ENCODE results near the gene RABL3. TPM values are rescaled to one million over a fixed set of nuclear protein-coding genes. Genes with fewer than 3 reads are reported as not detected.
"Not testable (repeated sequence)": the region's sequence is repeated elsewhere in the genome, so short reads cannot be mapped to it uniquely, and the experiment has no call there.

Gene RABL3
- total RNA-seq, 2 donors from 2014 or later = 24.5 to 53.4 TPM

DNA sequence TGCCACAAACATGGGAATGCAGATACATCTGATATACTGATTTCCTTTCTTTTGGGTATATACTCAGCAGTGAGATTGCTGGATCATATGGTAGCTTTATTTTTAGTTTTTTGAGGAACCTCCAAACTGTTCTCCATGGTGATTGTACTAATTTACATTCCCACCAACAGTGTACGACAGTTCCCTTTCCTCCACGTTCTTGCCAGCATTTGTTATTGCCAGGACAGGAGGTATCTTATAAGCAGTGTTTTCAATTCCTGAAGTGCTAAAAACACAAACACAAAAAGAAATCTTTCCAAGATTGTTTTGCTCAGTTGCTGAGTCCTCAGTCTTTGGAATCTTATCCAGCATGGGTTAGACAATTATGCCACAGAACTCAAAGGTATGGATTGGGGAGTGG lies 13.7 kb upstream of the RABL3 start:
- DNase-seq (ENCODE audit: low spot score in 2 of 2) = no peak
- peaks cover 0 to 4% of the 10 kb centered on the region in 2 donors for H3K9me3 Mint-ChIP-seq
- H3K36me3 Mint-ChIP-seq = peaks cover 11 to 66% of the 10 kb centered on the region in 2 donors
- H3K27ac Mint-ChIP-seq = no peak overlapping the region
- no peak for ATAC-seq

DNA sequence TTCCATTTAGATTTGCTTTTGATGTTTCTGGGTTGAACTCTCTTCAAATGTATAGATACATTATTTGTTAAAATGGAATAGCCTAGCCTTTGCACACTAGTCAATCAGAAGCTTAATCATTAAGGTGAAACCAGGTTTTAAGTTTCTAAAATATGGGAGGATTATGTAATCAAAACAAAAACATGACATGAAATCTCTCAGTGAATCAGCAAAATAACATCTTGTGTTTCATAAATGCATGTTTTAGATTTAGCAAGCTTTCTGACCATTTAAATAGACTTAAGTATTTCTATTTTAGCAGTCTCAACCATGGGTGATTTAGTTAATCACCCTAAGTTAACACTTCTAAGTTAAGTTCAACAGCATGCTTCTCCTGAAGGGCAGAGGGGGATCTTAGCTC lies 11.5 kb upstream of the RABL3 start:
- peaks cover 0 to 4% of the 10 kb centered on the region in 2 donors for H3K9me3 Mint-ChIP-seq
- ATAC-seq = no peak

DNA sequence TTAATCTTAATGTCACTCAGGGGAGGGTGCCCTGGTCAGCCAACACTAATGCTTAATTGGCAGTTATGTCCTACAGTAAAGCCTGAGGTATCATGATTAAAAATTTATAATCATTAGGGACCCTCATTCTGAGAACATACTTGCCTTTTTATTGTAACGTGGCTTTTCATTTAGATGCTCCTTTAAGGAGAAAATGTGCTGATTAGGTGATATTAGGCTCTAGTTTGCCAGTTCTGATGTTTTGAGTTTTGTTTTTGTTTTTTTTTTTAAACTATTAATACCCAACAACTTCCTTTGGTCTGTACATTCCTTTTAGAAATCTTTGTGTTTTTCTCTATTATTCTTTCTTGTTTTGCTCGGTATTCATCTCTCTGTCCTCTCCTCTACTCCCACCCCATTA lies 10.5 kb upstream of the RABL3 start:
- Mint-ChIP-seq H3K27ac (no peak overlapping the region), H3K9me3 (peaks cover 0 to 4% of the 10 kb centered on the region in 2 donors), H3K36me3 (peaks cover 16 to 61% of the 10 kb centered on the region in 2 donors)
- ATAC-seq (no peak), DNase-seq (ENCODE audit: low spot score in 2 of 2) (no peak)

More for the DNA sequence above, 11.5 kb upstream of the RABL3 start:
- H3K27ac Mint-ChIP-seq = no peak overlapping the region
- H3K36me3 Mint-ChIP-seq = peaks cover 16 to 65% of the 10 kb centered on the region in 2 donors
- DNase-seq (ENCODE audit: low spot score in 2 of 2) = no peak

DNA sequence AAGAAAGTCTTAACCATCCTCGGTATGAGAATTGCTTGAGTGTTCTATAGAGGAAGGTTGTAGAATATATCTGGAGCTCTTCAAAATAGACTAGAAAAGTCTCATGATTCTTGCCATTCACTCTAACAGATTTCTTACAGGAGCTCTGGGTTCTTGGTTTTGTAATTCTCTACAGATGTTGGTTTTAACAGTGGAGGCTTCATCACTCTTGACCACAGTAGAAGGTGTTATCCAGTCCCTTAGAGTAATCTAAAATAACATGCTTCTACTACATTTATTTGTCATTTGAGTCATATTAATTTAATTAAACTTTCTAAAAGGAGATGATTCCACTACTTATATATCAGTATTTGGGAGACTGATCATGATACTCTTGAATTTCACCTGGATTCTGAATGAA lies 9.9 kb upstream of the RABL3 start:
- H3K9me3 Mint-ChIP-seq = peaks cover 0 to 4% of the 10 kb centered on the region in 2 donors

DNA sequence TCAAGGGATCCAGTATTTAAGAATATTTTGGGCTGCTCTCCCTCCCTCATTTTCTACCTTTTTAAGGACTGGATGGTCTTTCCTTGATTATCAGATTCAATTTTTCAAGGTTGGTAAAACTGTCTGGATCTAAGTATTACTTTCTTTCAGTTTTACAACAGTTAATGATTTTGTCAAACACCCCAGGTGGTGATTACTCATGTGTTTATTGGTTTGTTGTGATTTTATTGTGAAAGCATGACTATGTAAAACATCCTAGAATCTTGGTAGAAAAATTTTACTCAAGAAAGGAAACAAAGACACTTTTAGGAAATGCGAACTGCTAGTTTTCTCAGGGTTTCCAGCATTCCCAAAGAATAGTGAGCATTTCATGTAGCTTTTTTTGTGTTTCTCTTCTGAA lies 7.5 kb upstream of the RABL3 start:
- ATAC-seq (no peak), DNase-seq (ENCODE audit: low spot score in 2 of 2) (no peak)
- Mint-ChIP-seq H3K27ac (no peak overlapping the region), H3K36me3 (peaks cover 16 to 41% of the 10 kb centered on the region in 2 donors), H3K9me3 (no peaks in the 10 kb centered on the region)

More for the DNA sequence above, 9.9 kb upstream of the RABL3 start:
- DNase-seq (ENCODE audit: low spot score in 2 of 2) = no peak
- H3K36me3 Mint-ChIP-seq = peaks cover 16 to 59% of the 10 kb centered on the region in 2 donors
- no peak overlapping the region for H3K27ac Mint-ChIP-seq
- ATAC-seq = no peak

DNA sequence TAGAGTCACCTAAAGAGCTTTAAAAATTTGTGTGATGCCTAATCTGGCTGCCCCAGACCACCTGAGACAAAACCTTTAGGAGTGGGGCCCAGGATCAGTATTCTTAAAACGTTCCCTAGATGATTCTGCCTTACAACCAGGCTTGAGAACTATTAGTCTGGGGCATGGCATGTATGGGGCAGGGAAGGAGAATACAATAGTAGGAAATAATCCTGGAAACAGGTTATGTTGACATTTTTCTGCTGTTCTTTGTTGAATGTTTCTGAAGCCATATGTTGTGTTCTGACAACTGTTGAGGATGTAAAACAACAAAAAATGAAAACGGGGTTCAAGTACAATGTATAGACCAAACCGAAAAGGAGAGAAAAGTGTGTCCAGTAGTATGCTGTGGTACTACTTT lies 3.1 kb upstream of the RABL3 start:
- peaks cover 7 to 13% of the 10 kb centered on the region in 2 donors for H3K36me3 Mint-ChIP-seq
- no peaks in the 10 kb centered on the region for H3K9me3 Mint-ChIP-seq
- no peak for DNase-seq (ENCODE audit: low spot score in 2 of 2)
- no peak for ATAC-seq
- H3K27ac Mint-ChIP-seq = no peak overlapping the region

DNA sequence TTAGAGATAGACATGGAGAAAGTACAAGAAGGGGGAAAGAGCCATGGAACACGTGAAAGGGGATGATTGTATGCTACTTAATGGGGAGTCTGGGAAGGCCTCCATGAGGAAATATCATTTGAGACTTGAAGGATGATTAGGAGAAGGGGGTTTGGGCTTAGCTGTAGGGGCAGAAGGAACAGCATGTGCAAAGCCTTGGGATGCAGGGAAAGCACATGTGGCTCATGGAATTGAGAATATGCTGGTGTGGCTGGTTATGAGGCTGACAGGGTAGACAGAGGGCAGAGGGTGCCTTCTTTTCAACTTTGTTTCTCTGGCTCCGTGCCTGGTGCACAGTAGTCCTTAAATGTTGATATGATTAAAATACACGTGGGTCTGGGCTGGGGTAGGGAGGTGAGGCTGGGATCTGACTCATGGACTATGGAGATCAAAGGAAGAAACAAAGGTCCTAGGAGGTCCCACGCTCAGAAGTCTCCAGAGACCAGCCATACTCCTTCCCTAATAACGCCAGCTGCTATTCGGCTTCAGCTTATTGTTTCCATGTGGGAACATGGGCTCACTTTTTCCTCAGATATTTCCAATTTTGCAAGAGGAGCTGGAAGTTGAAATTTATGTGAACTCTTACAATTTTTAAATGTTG lies 1.4 kb upstream of the RABL3 start:
- ATAC-seq = no peak
- no peak for DNase-seq (ENCODE audit: low spot score in 2 of 2)
- Mint-ChIP-seq H3K36me3 (peaks cover 4 to 11% of the 10 kb centered on the region in 2 donors), H3K9me3 (no peaks in the 10 kb centered on the region), H3K27ac (peak overlapping the region; percentile 3 to 93)

DNA sequence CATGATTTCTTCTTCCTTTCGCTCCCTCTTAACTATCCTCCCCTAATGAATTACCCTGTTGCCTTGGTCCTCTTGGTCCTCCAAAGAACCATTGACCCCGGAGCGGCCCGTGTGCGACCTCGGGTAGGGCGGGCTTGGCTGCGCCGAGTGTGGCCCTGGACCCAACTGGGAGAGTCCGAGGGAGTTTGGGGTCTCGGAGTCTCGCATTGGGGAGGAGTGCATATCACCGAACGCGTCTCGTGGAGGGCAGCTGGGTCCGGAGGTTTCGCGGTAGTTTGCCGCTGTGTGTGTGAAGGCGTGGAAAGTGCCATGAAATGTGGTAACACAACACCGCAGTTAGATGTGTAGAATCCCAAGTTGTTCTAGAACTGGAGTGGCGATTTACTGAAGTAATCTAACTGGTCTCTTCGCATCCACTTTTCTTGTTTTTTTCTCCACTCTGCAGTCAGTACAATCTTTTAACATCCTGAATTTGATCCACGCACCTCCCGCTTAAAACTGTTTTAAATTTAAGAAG lies 591 bp upstream of the RABL3 start:
- DNase-seq (ENCODE audit: low spot score in 2 of 2) (peak in 1 of 2 donors; percentile 12), ATAC-seq (peak; percentile 14 to 16)
- peaks cover 4 to 14% of the 10 kb centered on the region in 2 donors for H3K36me3 Mint-ChIP-seq
- H3K27ac Mint-ChIP-seq = peak overlapping the region; percentile 93 to 99
- no peaks in the 10 kb centered on the region for H3K9me3 Mint-ChIP-seq

DNA sequence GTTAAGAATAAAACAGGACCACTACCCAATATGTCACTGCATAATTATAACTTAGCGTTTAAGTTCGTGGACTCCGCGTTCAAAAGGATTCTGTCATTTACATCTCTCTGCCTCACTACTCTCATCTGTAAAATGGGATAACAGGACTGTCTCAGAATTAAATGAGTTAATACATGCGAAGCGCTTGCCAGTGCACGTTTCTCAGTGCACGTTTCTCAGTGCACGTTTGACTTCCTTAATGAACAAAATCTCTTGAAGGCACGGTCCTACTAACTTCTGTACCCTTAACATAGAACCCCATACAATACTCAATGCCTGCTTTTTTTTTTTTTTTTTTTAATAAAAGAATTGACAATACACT lies 499 bp downstream of the RABL3 start:
- peak in 1 of 2 donors; percentile 11 for ATAC-seq
- no peak for DNase-seq (ENCODE audit: low spot score in 2 of 2)
- H3K27ac Mint-ChIP-seq = peak overlapping the region; percentile 93 to 99
- H3K9me3 Mint-ChIP-seq = peaks cover 0 to 5% of the 10 kb centered on the region in 2 donors
- peaks cover 11 to 25% of the 10 kb centered on the region in 2 donors for H3K36me3 Mint-ChIP-seq

DNA sequence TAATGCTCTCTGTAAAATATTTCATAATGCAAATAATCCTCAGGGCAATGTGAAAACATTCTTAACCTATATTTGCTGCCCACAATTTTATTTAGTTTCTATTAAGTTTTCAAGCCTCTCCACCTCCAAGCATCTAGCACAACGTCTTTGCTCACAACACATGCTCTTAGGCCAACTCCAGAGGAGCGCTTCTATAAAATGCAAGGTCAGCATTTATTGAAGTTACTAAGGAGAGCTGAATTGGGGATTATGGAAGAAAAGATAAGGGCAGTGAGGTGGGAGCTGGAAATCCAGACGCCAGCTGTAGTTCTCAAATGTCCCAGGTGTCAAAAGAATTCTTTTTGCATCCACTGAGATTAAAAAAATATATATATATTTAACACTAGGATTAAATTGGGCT lies 996 bp downstream of the RABL3 start:
- H3K9me3 Mint-ChIP-seq = peaks cover 1 to 6% of the 10 kb centered on the region in 2 donors
- no peak for ATAC-seq

DNA sequence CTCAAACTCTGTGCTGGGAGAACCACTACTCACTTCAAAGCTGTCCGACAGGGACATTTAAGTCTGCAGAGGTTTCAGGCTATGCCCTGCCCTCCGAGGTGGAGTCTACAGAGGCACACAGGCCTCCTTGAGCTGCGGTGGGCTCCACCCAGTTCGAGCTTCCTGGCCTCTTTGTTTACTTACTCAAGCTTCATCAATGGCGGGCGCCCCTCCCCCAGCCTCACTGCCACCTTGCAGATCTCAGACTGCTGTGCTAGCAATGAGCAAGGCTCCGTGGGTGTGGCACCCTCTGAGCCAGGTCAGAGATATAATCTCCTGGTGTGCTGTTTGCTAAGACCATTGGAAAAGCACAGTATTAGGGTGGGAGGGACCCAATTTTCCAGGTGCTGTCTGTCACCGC lies 4.3 kb downstream of the RABL3 start:
- ATAC-seq; H3K27ac Mint-ChIP-seq; DNase-seq (ENCODE audit: low spot score in 2 of 2): not testable (repeated sequence)
- H3K9me3 Mint-ChIP-seq = peaks cover 10 to 15% of the 10 kb centered on the region in 2 donors
- H3K36me3 Mint-ChIP-seq = peaks cover 34 to 42% of the 10 kb centered on the region in 2 donors

More for the DNA sequence above, 996 bp downstream of the RABL3 start:
- DNase-seq (ENCODE audit: low spot score in 2 of 2) = no peak
- H3K36me3 Mint-ChIP-seq = peaks cover 14 to 27% of the 10 kb centered on the region in 2 donors
- H3K27ac Mint-ChIP-seq = peak overlapping the region in 1 of 2 donors; percentile 93

DNA sequence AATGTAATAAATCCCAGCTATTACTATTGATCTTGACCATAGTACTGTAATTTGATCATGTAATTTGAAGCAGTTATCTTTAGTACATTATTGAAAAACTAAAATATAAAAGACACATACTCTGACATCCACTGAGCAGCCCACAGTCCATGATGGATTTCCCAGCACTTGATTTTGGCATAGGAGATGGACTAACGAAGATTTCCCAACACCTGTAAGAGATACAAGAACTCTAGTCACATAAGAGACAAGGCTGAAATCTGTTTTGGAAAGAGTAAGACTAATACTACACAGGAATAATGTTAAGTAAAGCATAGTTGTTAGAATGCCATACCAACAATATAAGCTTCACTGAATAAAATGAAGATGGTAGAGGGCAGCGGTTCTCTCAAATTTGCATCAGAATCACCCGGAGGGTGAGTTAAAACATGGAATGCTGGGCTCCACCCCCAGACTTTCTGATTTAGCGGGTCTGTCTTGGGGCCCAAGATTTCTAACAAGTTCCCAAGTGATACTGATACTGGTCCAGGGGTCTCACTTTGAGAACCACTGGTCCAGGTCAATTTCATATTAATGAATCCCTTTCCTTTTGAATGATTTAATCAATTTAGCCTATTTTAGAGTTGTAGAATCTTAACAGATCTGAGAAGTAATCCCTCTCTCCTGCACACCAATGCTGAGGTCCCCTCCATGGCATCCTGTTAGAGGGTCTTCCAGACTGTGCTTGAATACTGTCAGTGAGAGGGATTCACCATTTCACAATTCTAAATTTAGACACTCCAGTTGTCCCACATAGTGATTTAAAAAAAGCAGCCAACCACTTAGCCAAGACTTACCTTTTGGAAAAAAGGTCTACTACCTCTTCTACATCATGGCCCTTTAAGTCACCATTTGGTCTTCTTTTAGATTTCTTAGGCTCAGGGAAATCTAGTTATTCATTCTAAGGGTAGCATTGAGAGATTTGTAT lies 11.5 kb downstream of the RABL3 start:
- DNase-seq (ENCODE audit: low spot score in 2 of 2) = no peak
- H3K36me3 Mint-ChIP-seq = peaks cover 22 to 28% of the 10 kb centered on the region in 2 donors
- no peak overlapping the region for H3K27ac Mint-ChIP-seq
- H3K9me3 Mint-ChIP-seq = peaks cover 4% of the 10 kb centered on the region in 2 donors
- no peak for ATAC-seq

DNA sequence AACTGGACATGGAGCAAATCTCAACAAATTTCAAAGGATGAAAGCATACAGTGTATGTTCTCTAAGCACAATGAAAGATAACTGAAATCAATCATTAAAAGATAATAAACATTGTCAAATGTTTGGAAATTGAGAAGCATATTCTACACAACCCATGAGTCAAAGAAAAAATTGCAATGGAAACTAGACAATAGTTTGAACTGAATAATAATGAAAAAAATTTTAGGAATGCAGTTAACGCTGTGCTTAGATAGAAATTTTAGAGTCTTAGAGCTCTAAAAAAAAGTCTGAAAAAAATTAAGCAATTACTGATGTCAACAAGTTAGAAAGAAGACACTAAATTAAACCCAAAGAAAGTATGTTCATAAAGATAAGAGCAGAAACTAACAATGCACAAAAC lies 15.5 kb downstream of the RABL3 start:
- DNase-seq (ENCODE audit: low spot score in 2 of 2) = no peak
- Mint-ChIP-seq H3K27ac (no peak overlapping the region), H3K9me3 (no peaks in the 10 kb centered on the region), H3K36me3 (peaks cover 12 to 13% of the 10 kb centered on the region in 2 donors)
- no peak for ATAC-seq

DNA sequence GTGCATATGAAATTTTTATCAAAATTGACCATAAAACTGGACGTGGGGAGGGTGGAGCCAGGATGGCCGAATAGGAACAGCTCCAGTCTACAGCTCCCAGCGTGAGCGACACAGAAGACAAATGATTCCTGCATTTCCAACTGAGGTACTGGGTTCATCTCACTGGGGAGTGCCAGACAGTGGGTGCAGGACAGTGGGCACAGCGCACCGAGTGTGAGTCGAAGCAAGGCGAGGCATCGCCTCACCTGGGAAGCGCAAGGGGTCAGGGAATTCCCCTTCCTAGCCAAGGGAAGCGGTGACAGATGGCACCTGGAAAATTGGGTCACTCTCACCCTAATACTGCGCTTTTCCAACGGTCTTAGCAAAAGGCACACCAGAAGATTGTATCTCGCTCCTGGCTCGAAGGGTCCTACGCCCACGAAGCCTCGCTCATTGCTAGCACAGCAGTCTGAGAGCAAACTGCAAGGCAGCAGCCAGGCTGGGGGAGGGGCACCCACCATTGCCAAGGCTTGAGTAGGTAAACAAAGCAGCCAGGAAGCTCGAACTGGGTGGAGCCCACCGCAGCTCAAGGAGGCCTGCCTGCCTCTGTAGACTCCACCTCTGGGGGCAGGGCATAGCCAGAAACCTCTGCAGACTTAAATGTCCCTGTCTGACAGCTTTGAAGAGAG lies 23.0 kb downstream of the RABL3 start:
- Mint-ChIP-seq H3K27ac (peak overlapping the region in 1 of 2 donors; percentile 55), H3K9me3 (peaks cover 4 to 13% of the 10 kb centered on the region in 2 donors), H3K36me3 (peaks cover 22 to 28% of the 10 kb centered on the region in 2 donors)
- ATAC-seq = not testable (repeated sequence)
- DNase-seq (ENCODE audit: low spot score in 2 of 2) = peak in 1 of 2 donors; percentile 27

DNA sequence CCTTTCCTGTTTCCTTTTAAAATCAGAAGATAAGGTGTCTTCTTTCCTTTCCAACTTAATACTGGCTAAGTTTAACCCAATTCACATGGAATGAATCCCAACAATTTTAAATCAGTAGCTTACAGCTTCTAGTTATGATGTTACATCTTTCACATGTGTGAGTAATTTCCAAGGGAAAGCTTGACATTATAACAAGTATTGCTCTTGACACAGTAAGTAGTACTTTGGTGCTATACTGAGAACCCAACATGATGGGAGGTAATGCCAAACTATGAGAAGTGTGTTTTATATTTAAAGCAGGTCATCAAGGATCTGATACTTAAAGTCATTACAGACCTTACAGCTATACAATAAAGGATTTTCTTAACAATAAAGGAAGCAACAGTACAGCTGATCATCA lies 29.1 kb downstream of the RABL3 start:
- no peak for ATAC-seq
- Mint-ChIP-seq H3K36me3 (peaks cover 7 to 9% of the 10 kb centered on the region in 2 donors), H3K27ac (no peak overlapping the region)

DNA sequence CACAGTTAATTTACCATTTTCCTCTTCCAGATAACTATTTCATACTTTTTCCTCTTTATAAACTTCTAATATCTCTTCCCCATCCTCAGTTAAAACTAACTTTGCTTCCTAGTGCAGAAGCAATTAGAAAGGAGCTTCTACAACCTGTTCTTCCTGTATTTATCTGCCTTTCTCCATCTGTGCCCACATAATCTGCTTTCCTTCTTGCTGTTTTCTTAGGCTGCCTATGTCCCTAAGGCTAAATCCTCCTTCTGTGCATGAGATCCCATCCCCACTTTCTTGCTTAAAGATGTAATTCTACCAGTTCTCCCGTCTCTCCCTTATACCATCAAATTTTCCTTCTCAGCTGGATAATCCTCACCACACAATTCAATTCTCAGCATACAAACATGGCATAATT lies 31.9 kb downstream of the RABL3 start:
- Mint-ChIP-seq H3K27ac (no peak overlapping the region), H3K36me3 (peaks cover 0 to 9% of the 10 kb centered on the region in 2 donors), H3K9me3 (no peaks in the 10 kb centered on the region)
- ATAC-seq (no peak), DNase-seq (ENCODE audit: low spot score in 2 of 2) (no peak)

More for the DNA sequence above, 29.1 kb downstream of the RABL3 start:
- H3K9me3 Mint-ChIP-seq = peaks cover 0 to 5% of the 10 kb centered on the region in 2 donors
- no peak for DNase-seq (ENCODE audit: low spot score in 2 of 2)

All from activated naive CD4-positive, alpha-beta T cell treated with anti-CD3 and anti-CD28 coated beads, Interleukin-2, amount 50 U/mL, for 72 hours (primary cell).